ENCODE results near the gene AZU1.

DNA sequence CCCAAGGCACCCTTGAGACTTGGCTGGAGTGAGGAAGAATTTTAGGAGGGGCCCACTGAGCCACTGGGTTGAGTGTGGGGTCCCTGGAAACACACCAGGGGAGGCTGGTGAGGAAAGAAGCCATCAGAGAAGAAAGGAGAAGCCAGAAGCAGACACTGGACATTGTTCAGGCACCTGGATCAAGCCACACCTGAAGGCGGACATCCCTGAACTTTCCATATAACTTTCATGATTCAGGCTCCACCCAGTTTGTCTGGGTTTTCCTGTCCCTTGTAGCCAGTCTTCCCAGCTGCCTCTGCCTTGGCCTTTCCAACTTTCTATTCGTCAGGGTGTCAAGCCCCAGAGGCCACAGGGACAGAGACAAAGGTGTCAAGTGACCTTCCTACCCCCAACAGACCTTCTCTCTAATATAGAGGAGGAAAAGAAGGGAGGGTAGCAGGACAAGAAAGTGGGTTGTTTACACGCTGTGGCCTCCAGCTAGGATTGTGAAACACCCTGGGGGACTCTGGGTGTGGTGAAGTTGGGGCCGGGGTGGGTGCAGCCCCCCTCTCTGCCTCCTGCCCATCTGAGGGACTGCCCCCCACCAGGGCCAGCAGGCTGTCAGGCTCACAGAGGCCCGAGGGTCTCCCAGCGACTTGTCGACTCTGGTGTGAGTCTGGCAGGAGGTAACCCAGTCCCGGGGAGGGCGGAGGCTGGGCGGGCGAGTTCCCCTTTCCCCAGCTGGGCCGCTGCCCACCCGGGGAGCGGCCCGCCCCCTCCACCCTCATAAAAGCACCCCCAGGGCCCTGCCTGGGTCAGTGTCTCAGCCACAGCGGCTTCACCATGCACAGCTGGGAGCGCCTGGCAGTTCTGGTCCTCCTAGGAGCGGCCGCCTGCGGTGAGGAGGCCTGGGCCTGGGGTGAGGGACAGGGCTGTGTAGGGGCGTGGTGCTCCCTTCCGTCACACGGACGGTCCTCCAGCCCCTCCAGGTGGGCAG is 31.5 kb downstream of the AZU1 start, which contains the start of gene CFD:
- peak in 2 of 3 donors; percentile 28 to 50 for TF ChIP-seq POLR2A (IDR thresholded peaks at IDR 0.05)
- TF ChIP-seq, protein P1, sequence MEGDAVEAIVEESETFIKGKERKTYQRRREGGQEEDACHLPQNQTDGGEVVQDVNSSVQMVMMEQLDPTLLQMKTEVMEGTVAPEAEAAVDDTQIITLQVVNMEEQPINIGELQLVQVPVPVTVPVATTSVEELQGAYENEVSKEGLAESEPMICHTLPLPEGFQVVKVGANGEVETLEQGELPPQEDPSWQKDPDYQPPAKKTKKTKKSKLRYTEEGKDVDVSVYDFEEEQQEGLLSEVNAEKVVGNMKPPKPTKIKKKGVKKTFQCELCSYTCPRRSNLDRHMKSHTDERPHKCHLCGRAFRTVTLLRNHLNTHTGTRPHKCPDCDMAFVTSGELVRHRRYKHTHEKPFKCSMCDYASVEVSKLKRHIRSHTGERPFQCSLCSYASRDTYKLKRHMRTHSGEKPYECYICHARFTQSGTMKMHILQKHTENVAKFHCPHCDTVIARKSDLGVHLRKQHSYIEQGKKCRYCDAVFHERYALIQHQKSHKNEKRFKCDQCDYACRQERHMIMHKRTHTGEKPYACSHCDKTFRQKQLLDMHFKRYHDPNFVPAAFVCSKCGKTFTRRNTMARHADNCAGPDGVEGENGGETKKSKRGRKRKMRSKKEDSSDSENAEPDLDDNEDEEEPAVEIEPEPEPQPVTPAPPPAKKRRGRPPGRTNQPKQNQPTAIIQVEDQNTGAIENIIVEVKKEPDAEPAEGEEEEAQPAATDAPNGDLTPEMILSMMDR (IDR thresholded peaks at IDR 0.05) = no peak

All from body of pancreas (tissue), 4 donors.